Measurements from ENCODE around the gene MICU2. TPM values are rescaled to one million over a fixed set of nuclear protein-coding genes. Genes with fewer than 3 reads are reported as not detected.

Gene MICU2
- total RNA-seq, 1 donor from 2014 or later, result 63.0 TPM

- DNase-seq, result no peak
- intact Hi-C loops (cut with micrococcal nuclease), result no loop called here
- ATAC-seq, result no peak
Measured at GRCh38 chr13:21522130-21522529, 81.8 kb downstream of the MICU2 start.

- intact Hi-C loops (cut with micrococcal nuclease), result no loop called here
- ATAC-seq (no peak), DNase-seq (no peak)
Measured at GRCh38 chr13:21518617-21519144, 85.3 kb downstream of the MICU2 start.

- ATAC-seq (no peak), DNase-seq (no peak)
- intact Hi-C loops (cut with micrococcal nuclease), result no loop called here
Measured at GRCh38 chr13:21517576-21517975, 86.4 kb downstream of the MICU2 start.

GRCh38 chr13:21516805-21517204 lies 87.2 kb downstream of the MICU2 start:
- ATAC-seq (no peak), DNase-seq (no peak)
- intact Hi-C loops (cut with micrococcal nuclease), result no loop called here

- ATAC-seq (no peak), DNase-seq (no peak)
- intact Hi-C loops (cut with micrococcal nuclease), result no loop called here
Measured at GRCh38 chr13:21511849-21512248, 92.1 kb downstream of the MICU2 start.

- intact Hi-C loops (cut with micrococcal nuclease), result no loop called here
- no peak for DNase-seq
- no peak for ATAC-seq
Measured at GRCh38 chr13:21504379-21504778, 99.6 kb downstream of the MICU2 start.

- no peak for DNase-seq
- intact Hi-C loops (cut with micrococcal nuclease), result no loop called here
- no peak for ATAC-seq
Measured at GRCh38 chr13:21501686-21502085, 102.3 kb downstream of the MICU2 start.

- intact Hi-C loops (cut with micrococcal nuclease), result no loop called here
- no peak for DNase-seq
- no peak for ATAC-seq
Measured at GRCh38 chr13:21486322-21486721, 117.6 kb downstream of the MICU2 start.

GRCh38 chr13:21483748-21484147 lies 120.2 kb downstream of the MICU2 start:
- DNase-seq (no peak), ATAC-seq (no peak)
- intact Hi-C loops (cut with micrococcal nuclease), result no loop called here

- ATAC-seq (peak; percentile 64), DNase-seq (no peak)
- intact Hi-C loops (cut with micrococcal nuclease), result no loop called here
Measured at GRCh38 chr13:21481359-21481758, 122.6 kb downstream of the MICU2 start.

- intact Hi-C loops (cut with micrococcal nuclease), result loop anchor here (5.0 to 10.0 kb wide), 2 partner anchors 182 to 534 kb away; no protein-coding TSS in a partner anchor
- DNase-seq (no peak), ATAC-seq (peak; percentile 67)
Measured at GRCh38 chr13:21478881-21479808, 124.8 kb downstream of the MICU2 start.

GRCh38 chr13:21476893-21477472 lies 127.0 kb downstream of the MICU2 start:
- intact Hi-C loops (cut with micrococcal nuclease), result loop anchor here (5.0 to 10.0 kb wide), 2 partner anchors 180 to 532 kb away; no protein-coding TSS in a partner anchor
- DNase-seq, result peak; percentile 82
- peak; percentile 75 for ATAC-seq

GRCh38 chr13:21475115-21475514 lies 128.9 kb downstream of the MICU2 start:
- DNase-seq (no peak), ATAC-seq (no peak)
- intact Hi-C loops (cut with micrococcal nuclease), result loop anchor here (5.0 to 10.0 kb wide), 2 partner anchors 178 to 530 kb away; no protein-coding TSS in a partner anchor

GRCh38 chr13:21470785-21471184 lies 133.2 kb downstream of the MICU2 start:
- ATAC-seq (no peak), DNase-seq (no peak)
- intact Hi-C loops (cut with micrococcal nuclease), result loop anchor here (10.0 kb wide), 1 partner anchor 526 kb away; no protein-coding TSS in a partner anchor

- ATAC-seq, result no peak
- DNase-seq, result no peak
- intact Hi-C loops (cut with micrococcal nuclease), result no loop called here
Measured at GRCh38 chr13:21466527-21466926, 137.4 kb downstream of the MICU2 start.

GRCh38 chr13:21465710-21466160 lies 138.2 kb downstream of the MICU2 start:
- ATAC-seq, result no peak
- intact Hi-C loops (cut with micrococcal nuclease), result no loop called here

GRCh38 chr13:21463424-21463823 lies 140.5 kb downstream of the MICU2 start:
- ATAC-seq (no peak), DNase-seq (no peak)
- intact Hi-C loops (cut with micrococcal nuclease), result no loop called here

More at GRCh38 chr13:21465710-21466160, 138.2 kb downstream of the MICU2 start:
- DNase-seq, result no peak

- ATAC-seq (no peak), DNase-seq (no peak)
- intact Hi-C loops (cut with micrococcal nuclease), result no loop called here
Measured at GRCh38 chr13:21461131-21461530, 142.8 kb downstream of the MICU2 start.

- peak; percentile 98 for ATAC-seq
- intact Hi-C loops (cut with micrococcal nuclease), result no loop called here
Measured at GRCh38 chr13:21458813-21459701, 144.9 kb downstream of the MICU2 start, which contains the start of gene ZDHHC20. Gene ZDHHC20 (minus strand): TSS chr13:21459303. CDS start chr13:21459171, 132 bp downstream.

More at GRCh38 chr13:21458813-21459701, 144.9 kb downstream of the MICU2 start, which contains the start of gene ZDHHC20:
- peak; percentile 94 for DNase-seq
